HG02943 (cell line): ENCODE measurements around the gene SEMA3C.

Experiments used
- ATAC-seq: cut with Tn5 transposase; IDR thresholded peaks from one replicate; pipeline ENCODE4 v1.9.1; 2021; ENCODE audit warnings: mild to moderate bottlenecking, low read depth, moderate library complexity; ENCODE audit not compliant: unreplicated experiment

SEMA3C gene

DNA sequence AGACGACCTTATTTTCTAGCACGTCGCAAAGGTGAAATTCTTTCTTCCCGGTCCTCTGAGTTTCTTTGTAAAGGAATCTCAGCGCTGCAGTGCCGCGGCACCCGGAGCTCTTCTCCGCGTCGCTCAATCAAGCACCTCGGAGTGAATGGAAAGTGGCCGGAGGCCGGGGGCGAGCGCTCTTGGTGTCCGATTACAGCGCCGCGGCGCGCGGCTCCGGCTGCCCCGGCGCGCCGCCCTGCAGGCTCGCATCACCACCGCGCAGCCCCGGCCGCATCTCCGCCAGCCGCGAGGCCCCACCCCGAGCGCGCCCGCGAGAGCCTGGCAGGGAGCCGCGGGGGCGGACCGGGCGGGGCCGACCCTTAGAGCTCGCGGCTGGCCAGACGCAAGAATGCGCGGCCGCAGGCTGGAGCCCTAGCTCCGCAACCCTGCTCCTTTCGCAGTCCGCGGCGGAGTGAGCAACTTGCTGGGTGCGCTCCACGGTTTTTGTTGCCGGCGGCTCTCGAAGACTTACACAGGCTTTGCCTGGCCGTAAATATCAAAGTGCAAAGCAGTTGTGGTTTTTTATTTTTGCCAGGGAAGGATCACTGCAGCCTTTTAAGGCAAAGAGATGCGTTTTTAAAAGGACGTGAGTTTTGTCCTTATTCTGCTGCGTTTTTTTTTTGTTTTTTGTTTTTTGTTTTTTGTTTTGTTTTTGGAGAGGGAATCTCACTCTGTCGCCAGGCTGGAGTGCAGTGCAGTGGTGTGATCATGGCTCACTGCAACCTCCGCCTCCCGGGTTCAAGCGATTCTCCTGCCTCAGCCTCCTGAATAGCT is at the start of gene SEMA3C:
SEMA3C (minus strand) TSS at position 143 of the 813 bp plus-strand sequence. CDS start 2,270 bp downstream, outside the sequence.
- ATAC-seq, result no peak

DNA sequence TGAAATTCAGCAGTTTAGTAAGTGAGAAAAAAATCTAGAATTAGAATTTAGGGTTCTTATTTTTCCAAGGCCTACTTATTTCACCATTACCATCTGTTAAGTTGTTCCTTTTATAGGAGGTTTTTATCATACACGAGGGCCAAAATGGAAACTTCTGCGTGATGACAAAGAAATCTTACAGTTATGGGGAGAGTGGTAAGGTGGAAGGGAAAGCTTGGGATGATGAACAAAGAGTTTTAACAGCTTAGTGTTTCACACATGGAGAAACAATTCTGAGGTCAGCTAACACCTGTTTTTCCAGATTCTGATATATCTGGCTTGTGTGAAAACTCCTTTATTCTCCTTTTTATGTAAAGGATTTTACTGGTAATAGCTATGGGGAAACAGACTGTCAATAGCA is 49.8 kb upstream of the SEMA3C start:
- no peak for ATAC-seq

DNA sequence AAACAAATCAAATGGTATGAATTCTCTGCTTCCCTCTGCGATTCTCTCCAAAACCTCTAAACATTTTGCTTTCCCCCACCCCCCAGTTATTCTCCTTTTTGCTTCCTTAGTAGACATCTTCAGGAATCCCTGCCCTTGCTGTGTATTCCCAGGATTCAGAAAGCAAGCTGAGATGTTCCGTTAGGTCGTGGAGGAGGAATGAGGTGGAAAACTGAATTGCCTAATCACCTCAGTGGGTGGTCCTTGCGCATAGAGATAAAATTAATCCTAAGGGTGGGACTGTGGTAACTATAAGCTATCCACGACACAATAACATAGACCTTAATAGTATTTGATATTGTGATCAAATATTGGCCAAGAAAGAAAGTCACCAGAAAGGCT is 49.1 kb upstream of the SEMA3C start:
- no peak for ATAC-seq

DNA sequence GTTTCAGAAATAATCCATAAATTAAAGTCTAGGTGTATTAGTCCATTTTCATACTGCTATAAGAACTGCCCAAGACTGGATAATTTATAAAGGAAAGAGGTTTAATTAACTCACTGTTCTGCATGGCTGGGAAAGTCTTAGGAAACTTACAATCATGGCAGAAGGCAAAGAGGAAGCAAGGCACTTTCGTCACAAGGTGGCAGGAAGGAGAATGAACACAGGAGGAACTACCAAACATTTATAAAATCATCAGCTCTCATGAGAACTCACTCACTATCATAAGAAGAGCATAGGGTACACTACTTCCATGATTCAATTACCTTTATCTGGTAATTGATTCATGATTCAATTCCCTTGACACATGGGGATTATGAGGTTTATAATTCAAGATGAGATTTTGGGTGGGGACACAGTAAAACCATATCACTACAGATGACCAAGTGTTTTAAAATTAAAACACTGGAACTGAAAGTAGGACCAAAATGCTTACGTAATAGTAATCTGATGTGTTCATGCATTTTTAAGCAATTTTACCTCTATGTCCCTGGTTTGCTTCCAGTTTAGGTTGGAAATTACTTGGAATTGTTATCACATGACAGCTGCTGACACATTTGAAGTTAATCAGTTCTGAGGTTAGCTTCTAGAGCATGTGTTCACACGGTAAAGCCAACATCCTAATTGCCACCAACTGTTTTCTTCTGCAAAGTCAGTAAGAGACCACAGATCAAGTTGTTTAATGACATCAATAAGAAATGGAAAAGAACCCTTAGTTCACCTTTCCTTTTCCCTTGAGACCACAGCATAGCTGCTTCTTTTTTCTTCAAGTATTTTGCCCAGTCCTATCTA is 48.4 kb upstream of the SEMA3C start:
- no peak for ATAC-seq

DNA sequence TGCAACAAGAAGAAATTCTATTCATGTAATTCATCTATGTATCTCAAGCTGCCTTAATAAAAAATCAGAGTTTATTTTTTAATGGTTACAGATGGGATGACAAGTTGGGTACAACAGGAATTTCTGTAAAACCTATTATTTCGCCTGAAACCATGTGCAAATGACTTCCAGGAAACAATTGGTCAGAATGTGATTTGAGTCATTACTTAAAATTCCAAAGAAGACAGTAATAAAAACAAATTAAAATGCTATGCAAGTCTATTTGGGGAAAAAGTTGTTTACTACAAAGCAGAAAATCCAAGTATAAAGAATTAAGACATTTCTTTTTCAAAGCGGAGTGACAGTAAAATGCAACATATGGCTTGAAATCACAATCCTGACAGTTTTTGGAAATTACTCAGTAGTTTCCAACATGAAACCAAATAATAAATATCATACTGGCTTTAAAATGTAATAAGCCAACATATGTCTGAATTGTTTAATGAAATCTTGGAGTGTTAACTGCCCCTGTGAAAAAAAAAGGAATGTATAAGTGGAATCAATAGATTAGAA is 41.5 kb upstream of the SEMA3C start:
- ATAC-seq, result no peak

DNA sequence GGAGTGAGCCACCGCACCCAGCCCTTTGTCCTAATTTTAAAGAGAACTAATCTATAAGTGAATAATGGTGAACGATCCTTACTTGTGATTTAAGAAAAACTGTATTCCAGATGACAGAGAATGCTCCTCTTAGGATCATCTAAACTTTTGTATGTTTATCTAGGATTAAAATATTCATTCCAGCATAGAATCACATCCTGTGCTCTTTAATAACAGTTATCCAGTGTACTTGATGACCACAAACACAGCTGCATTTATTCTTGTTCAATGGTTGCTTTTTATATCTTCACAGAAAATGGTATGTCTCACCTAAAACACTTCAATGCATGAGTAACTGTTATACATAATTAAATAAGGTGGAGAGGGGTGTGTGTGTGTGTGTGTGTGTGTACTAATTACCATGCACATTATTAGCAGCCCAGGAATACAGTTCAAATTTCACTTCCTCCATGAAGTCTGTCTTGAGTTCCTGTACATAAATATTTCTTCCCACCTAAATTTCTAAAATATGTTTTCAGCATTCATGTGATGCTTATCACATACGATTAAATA is 38.5 kb upstream of the SEMA3C start:
- no peak for ATAC-seq

DNA sequence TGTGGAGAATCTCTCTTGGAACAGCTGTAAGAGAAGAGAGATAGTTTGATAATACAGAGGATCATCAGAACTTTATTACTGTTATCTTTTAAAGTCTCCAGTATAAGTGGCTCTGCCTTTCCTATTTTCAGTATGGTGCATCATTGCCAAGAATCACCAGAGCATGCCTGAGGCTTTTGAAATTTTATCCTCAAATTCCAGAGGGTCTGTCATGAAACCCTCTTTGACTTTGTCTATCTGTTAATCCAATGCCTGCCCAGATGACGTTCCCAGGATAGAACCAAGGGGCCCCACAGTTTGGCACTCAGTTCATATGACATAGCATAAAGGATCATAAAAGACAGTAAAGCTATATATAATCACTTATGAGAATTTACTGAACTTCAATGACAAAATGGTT is 35.3 kb upstream of the SEMA3C start:
- no peak for ATAC-seq

DNA sequence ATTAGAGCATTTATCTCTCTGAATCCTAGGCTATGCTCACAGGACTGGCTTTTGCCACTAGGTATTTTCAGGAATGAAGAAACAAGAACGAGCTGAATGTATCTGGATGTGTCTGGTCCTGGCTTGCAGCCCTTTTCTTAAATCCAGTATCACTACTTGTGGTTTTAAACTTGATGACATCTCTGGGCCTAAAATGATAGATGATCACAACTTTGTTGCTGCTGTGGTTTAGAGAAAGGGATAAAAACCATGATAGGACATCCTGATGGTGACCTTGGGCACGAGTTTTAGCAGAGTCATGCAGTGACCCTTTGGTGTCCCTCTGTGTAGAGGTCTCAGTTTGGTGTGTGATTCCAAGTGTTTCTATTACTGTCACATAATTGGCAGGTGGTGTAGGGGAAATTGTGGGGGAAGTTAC is 31.7 kb upstream of the SEMA3C start:
- no peak for ATAC-seq

DNA sequence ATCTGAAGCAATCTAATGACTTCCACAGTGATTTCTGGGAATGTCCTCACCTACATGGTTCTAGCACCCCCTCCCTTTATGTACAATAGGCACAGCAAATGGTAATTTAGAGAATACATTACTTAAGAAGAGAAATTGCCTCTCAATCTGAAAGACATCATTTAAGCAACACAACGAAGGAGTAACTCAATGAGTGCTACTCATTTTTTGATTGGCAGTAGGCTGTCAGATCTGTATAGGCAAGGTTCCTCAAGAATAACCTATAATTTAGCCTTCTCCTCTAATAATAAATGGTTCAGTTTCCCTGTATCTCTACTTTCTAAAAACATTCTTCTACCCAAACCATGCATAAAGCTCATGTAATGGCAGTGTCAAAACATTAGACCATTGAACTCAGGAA is 30.6 kb upstream of the SEMA3C start:
- ATAC-seq, result no peak

DNA sequence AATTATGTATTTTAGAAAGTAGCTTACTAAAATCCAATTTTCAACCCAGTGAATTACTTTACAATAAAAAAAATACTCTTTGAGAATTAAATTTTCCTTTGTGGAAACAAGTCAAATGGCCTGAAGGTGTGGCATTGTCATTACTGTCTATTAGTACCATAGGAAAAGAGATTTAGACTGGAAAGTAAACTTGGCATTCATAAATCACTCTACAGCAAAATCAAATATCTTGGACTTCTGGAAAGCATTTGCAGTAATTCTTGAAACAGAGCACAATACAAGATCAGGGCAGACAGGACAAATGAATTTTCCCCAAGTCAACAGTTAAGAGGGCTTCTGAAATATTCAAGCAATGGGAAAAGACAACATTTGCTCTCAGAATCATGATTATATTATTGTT is 28.0 kb upstream of the SEMA3C start:
- no peak for ATAC-seq

DNA sequence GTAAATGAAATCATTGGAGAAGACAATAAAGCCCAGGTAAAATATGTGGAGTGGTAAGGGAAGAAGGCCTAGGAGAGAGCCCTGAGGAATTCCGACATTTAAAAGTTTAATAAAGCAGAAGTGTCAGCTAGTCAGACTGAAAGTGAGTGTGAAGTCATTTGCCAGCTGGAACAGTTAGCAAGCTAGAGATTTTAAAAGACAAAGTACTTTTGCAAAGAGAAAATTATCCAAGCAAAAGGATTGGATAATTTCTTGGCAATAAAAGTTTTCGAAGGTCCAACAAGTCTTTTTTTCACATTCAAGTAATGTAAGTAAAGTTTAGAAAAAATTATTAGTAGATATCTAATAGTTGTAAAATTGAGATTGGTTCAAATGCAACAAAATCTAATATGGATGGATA is 27.1 kb upstream of the SEMA3C start:
- ATAC-seq, result no peak

DNA sequence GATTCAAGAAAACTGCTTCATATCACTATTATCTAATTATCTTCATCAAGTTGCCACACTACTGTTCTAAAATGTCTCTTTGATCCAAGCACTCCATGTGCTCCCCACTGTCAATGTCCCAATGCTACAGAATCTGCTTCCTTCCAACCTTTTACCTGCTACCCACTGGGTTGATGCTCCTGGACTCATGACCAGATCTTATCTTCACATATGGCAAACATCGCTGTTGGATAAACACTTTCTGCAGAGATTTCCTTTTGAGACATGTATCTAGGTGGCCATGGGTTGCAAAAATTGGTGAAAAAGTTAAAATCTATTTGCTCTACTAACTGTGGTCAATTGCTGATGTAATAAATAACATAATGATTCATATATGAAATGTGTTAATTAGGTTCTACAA is 24.5 kb upstream of the SEMA3C start:
- no peak for ATAC-seq

DNA sequence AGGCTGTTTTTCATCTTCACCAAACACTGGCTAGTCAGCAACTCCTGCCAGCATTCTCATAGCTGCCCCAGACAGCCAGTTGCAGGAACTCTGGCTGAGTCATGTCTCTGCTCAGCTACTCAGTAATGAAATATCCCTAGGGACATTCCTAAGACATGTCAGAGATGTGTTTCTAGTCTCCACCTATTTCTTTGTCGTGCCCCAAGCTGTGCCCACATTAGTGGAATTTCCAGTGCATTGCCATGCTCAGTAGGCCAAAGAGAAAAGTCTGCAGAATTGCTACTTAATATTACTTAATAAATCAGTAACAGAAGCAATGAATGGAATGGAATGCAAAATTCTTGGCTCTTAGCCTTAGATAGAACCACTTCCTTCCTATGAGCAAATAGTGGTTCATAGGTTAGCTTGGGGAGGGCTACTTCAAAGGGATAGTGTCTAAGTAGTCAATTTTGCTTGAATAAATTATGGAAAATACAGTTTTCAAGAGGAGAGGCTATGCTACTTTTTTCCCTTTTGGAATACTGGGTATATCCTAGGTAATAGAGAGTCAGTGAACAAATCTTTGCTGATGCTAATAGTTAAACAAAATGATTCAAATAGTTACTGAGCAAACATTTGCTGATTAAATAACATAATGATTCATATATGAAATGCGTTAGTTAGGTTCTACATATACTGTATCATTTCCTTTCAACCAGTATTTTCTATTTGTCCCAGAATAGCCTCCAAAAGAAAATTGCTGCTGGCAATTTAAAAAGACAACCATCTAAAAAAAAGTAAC is 23.6 kb upstream of the SEMA3C start:
- no peak for ATAC-seq

DNA sequence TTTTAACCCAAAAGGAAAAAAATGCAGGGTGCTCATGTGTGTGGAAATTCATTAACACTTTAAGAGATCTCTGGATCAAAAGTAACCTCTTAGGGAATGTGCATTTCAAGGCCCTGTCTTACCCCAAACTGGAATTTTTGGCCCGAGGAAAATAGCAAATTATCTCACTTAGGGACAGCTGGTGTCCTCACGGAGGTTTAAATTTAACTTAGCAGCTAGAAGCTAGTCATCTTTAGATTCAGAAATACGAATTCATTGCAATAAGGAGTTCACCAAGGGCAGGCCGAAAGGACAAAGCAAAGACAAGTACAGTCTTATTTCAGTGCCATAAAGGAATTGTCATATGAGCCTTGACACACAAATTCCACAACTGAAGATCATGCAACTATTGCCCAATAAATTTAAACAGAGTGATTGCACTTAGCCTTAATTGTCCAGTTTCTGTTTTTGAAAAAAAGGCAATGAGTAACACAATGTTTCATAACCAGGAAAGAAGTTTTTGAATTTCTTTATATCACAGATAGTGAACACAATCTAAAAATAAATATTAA is 22.4 kb upstream of the SEMA3C start:
- no peak for ATAC-seq

DNA sequence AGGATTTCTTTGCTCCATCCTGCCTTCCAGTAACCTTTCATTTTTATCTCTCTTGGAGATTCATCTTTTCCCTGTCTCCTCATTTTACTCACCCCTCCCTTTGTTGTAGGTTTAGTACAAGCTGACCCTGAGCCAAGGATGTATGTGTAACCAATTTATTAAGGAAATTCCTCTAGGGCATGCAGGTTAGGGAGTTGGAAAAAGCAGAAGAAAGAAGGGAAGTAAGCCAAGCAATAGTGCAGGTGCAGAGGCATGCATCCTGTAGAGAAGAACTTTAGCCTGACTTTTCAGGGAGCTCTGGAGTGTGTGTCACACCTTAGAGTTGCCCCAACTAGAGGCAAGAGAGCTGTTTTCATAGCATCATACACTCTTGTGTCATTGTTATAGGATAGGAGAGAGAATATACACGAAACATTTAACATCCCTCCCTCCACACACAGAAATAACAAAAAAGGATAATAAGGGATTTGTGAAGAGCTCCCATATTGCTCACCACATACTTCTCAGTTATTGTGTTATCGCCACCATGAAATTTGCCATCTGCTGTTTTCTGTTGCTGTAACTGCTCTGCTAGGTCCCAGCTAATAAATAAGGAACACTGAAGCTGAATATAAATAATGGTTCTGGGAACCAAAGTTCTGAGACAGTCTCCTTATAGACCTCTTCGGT is 21.8 kb upstream of the SEMA3C start:
- ATAC-seq, result no peak

DNA sequence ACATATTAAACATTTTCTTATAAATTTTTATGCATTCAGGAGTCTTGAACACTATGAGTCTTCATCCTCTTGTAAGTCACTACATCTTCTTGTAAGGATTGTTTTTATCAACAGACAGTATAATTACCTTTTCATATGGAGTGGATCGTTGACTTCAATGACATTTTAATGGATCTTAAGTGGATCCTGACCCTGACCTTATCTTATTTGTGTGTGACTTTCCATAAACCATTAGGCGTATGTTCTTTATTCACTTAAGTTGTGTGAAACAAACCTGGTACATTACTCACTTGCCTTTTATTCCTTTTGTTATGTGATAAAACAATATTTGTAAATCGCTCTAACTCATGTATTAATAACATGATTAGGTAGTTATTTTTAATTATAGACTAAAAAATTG is 18.5 kb upstream of the SEMA3C start:
- ATAC-seq, result no peak

DNA sequence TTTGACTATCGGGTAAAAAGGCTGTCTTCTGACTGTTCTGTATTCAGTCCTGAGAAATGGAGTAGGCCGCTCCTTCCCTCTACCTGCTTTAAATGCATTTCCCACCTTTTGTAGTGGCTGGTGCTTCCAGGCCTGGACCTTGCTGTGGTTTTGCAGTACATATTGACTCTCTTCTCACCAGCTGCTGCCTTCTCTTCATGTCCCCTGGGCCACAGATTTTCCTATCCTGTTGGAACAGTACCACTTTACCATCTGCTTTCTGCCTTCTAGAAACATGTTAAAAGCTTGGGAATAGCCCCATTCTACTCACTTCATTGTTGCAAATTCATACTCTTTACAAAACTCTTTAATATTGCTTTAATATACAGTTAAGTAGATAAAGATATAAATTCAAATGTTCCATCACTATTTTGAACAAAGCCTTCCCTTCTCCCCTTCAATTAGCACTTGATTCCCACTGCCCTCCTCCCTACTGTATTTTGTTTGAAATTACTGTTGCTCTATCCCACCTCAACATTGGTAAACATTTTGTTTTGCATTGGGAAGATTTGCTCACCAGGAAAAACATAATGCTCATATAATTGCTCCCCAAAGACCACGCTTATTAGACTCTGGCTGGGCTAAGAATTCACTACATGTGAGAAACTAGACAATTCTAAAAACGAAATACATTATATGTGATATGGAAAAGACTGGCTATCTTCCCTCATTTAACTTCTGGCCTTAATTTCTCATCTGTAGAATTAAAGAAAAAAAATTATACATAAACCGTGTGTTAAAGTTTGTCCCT is 17.3 kb upstream of the SEMA3C start:
- no peak for ATAC-seq

DNA sequence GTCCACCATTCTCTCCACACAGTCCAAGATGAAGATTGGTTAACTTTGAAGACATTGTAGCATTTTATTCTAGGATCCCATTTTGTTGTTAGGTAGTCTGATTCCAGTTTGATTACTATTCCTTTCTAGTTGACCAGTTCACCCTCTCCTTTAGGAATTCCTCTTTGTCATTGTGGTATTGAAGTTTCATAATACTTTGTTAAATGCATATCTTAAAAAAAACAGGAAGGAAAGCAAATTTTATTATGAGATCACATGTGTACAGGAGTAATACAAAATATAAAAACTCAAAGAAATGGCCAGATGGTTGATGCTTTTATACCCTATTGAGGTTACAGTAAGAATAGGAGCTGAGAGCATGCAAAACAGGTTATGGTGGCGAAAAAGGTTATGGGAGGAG is 15.5 kb upstream of the SEMA3C start:
- ATAC-seq, result no peak

DNA sequence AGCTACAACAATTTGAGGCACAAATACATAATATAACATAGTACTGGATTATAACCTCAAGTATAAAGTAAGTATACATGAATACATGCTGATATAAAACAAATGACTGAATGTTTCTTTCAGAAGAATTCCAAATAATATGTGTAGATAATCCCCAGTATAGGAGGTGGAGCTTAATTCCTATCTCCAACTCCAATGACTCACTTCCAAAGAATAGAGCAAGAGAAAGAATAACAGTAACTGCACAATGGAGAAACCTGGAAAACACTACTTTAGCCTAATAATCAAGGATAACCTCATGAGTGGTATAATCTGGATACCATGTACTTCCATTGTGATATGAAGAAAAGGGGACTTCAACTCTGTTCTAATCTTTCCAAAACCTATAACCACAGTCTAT is 13.7 kb upstream of the SEMA3C start:
- ATAC-seq, result no peak
